ENCODE measurements around the gene KIAA0232.

DNA sequence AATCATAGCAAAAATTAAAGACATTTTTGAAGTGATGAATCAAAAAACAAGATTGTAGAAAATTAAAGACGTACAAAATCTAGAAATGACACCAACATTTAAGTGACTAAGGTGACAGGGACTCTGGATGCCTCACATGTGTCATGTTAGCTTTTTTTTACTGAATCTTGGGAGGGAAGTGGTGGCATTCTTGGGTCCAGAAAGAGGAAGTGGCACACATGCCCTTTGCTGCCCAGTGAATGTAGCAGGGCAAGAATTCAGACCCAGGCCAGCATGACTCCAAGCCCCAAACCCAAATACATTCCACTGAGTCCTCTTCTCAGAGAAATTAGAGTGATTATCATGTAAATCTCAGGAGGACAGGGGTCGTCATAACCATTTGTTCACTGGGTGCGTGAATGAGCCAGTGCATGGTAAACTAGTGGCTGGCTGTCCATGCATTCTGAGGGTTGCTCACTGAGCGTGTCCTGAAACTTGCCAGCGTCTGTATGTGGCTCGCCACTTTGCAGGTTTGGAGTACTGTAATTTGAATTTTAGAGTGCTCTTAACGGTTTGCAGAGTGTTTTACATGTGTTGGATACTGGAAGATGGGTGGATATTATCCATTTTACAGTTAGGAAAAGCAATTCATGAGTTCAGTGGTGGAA lies 71.7 kb downstream of the KIAA0232 start:
- no peak for TF ChIP-seq CTCF (IDR thresholded peaks at IDR 0.05)
- TF ChIP-seq POLR2A (IDR thresholded peaks at IDR 0.05) = no peak

Measured in right lobe of liver (tissue), 4 donors.